Measurements from ENCODE around the gene HMHB1. TPM values are rescaled to one million over a fixed set of nuclear protein-coding genes. Genes with fewer than 3 reads are reported as not detected.

Gene HMHB1
- total RNA-seq, 2 donors from 2014 or later: not detected

GRCh38 chr5:143841446-143841845 lies 29.5 kb downstream of the HMHB1 start:
- no peak overlapping the region for H3K27ac ChIP-seq (ENCODE audit: low read depth, low read length)
- no peak for TF ChIP-seq CTCF (conservative IDR thresholded peaks at IDR 0.05)
- H3K36me3 ChIP-seq (ENCODE audit: control insufficient read depth, insufficient read depth, low read length): no peaks in the 10 kb centered on the region
- no peak overlapping the region for H3K4me3 Mint-ChIP-seq
- no peaks in the 10 kb centered on the region for H3K27me3 Mint-ChIP-seq (ENCODE audit: insufficient read depth)
- no peaks in the 10 kb centered on the region for H3K27me3 ChIP-seq (ENCODE audit: control insufficient read depth, insufficient read depth, low read length, poor library complexity, severe bottlenecking)
- H3K36me3 Mint-ChIP-seq (ENCODE audit: low read depth): no peaks in the 10 kb centered on the region
- no peaks in the 10 kb centered on the region for H3K9me3 Mint-ChIP-seq
- DNase-seq: no peak
- H3K4me1 ChIP-seq (ENCODE audit: control insufficient read depth, insufficient read depth, low read length): no peaks in the 10 kb centered on the region
- no peaks in the 10 kb centered on the region for H3K9me3 ChIP-seq (ENCODE audit: control insufficient read depth, low read length)
- no peak overlapping the region for H3K27ac Mint-ChIP-seq
- no peak overlapping the region for H3K9ac ChIP-seq (ENCODE audit: extremely low read depth, low read length, poor library complexity, severe bottlenecking)
- no peaks in the 10 kb centered on the region for H3K4me1 Mint-ChIP-seq
- no peak overlapping the region for H3K4me3 ChIP-seq (ENCODE audit: low read length)

- H3K4me3 ChIP-seq (ENCODE audit: low read length): no peak overlapping the region
- no peaks in the 10 kb centered on the region for H3K27me3 Mint-ChIP-seq (ENCODE audit: insufficient read depth)
- no peaks in the 10 kb centered on the region for H3K4me1 ChIP-seq (ENCODE audit: control insufficient read depth, insufficient read depth, low read length)
- no peaks in the 10 kb centered on the region for H3K4me1 Mint-ChIP-seq
- no peaks in the 10 kb centered on the region for H3K9me3 Mint-ChIP-seq
- H3K27ac Mint-ChIP-seq: no peak overlapping the region
- no peaks in the 10 kb centered on the region for H3K9me3 ChIP-seq (ENCODE audit: control insufficient read depth, low read length)
- H3K4me3 Mint-ChIP-seq: no peak overlapping the region
- no peaks in the 10 kb centered on the region for H3K36me3 Mint-ChIP-seq (ENCODE audit: low read depth)
- no peaks in the 10 kb centered on the region for H3K27me3 ChIP-seq (ENCODE audit: control insufficient read depth, insufficient read depth, low read length, poor library complexity, severe bottlenecking)
- 86 to 100% methylated on average over 2 of the region's 2 CpGs for WGBS, 2 experiments (ENCODE audit: insufficient coverage in 1 of 2, insufficient read length in 1 of 2)
- no peaks in the 10 kb centered on the region for H3K36me3 ChIP-seq (ENCODE audit: control insufficient read depth, insufficient read depth, low read length)
- no peak for TF ChIP-seq CTCF (conservative IDR thresholded peaks at IDR 0.05)
- H3K9ac ChIP-seq (ENCODE audit: extremely low read depth, low read length, poor library complexity, severe bottlenecking): no peak overlapping the region
- DNase-seq: no peak
- no peak overlapping the region for H3K27ac ChIP-seq (ENCODE audit: low read depth, low read length)
Measured at GRCh38 chr5:143842920-143843319, 31.0 kb downstream of the HMHB1 start.

GRCh38 chr5:143843461-143843860 lies 31.5 kb downstream of the HMHB1 start:
- Histone ChIP-seq H3K4me3 (ENCODE audit: low read length) (no peak overlapping the region), H3K36me3 (ENCODE audit: control insufficient read depth, insufficient read depth, low read length) (no peaks in the 10 kb centered on the region), H3K27ac (ENCODE audit: low read depth, low read length) (no peak overlapping the region), H3K9ac (ENCODE audit: extremely low read depth, low read length, poor library complexity, severe bottlenecking) (no peak overlapping the region), H3K9me3 (ENCODE audit: control insufficient read depth, low read length) (no peaks in the 10 kb centered on the region), H3K27me3 (ENCODE audit: control insufficient read depth, insufficient read depth, low read length, poor library complexity, severe bottlenecking) (no peaks in the 10 kb centered on the region), H3K4me1 (ENCODE audit: control insufficient read depth, insufficient read depth, low read length) (no peaks in the 10 kb centered on the region)
- DNase-seq: no peak
- Mint-ChIP-seq H3K36me3 (ENCODE audit: low read depth) (no peaks in the 10 kb centered on the region), H3K27ac (no peak overlapping the region), H3K4me1 (no peaks in the 10 kb centered on the region), H3K9me3 (no peaks in the 10 kb centered on the region), H3K27me3 (ENCODE audit: insufficient read depth) (no peaks in the 10 kb centered on the region), H3K4me3 (no peak overlapping the region)
- 93 to 97% methylated on average over 2 of the region's 2 CpGs for WGBS, 2 experiments (ENCODE audit: insufficient coverage in 1 of 2, insufficient read length in 1 of 2)
- TF ChIP-seq CTCF (conservative IDR thresholded peaks at IDR 0.05): no peak
